ENCODE measurements around the gene FOXK1.
A peak's percentile ranks its signal among the peaks of the same experiment; 100 is the strongest.

Gene FOXK1

DNA sequence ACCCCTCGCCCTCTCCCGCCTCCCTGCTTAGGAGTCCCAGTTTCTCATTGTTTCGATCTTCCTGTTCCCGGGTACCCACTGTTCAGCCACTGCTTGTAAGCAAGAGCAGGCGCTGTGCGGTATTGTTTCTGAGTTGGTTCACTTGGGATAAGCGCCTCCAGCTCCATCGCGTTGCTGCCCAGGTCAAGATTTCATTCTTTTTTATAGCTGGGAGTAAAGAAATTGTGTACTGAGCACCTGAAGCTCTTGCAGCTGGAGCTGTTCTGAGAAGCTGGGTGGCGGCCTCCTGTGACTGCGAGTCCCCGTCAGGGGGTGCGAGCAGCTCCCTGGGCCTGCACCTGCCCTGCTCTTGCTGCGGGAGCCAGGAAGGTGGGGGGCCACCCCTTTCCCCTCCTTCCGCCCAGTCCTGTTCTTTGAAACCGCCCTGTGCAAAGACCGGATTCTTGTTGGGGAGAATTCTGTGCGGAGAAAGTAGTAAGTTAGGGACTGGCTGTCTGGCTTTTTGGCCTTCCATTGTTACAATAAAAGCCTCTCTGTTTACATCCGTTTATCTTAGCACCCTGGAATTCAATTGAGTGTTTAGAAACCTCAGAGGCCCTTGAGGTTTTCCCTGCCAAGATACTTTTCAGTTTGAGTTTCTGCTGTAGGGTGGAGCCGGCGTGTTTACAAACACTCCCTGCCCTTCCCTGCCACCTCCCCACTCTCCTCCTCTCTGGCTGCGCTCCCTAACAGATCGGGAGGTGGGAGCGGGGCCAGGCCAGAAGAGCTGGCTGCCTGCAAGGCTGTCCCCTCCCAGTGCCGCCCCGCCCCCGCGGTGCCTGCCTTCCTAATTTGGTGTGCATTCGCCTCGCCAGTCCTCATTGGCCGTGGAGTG is 62.5 kb downstream of the FOXK1 start:
- Mint-ChIP-seq H3K9me3 (no peaks in the 10 kb centered on the region), H3K4me3 (peak overlapping the region; percentile 81), H3K27me3 (no peaks in the 10 kb centered on the region), H3K36me3 (peaks cover 49% of the 10 kb centered on the region), H3K27ac (peak overlapping the region; percentile 98), H3K4me1 (peaks cover 81% of the 10 kb centered on the region)
- CTCF ChIA-PET, result interaction anchor here (1.0 kb wide), 1 partner anchor 20 kb away, joined by 3 read pairs; no protein-coding TSS in a partner anchor
- DNase-seq, result peak; percentile 86

DNA sequence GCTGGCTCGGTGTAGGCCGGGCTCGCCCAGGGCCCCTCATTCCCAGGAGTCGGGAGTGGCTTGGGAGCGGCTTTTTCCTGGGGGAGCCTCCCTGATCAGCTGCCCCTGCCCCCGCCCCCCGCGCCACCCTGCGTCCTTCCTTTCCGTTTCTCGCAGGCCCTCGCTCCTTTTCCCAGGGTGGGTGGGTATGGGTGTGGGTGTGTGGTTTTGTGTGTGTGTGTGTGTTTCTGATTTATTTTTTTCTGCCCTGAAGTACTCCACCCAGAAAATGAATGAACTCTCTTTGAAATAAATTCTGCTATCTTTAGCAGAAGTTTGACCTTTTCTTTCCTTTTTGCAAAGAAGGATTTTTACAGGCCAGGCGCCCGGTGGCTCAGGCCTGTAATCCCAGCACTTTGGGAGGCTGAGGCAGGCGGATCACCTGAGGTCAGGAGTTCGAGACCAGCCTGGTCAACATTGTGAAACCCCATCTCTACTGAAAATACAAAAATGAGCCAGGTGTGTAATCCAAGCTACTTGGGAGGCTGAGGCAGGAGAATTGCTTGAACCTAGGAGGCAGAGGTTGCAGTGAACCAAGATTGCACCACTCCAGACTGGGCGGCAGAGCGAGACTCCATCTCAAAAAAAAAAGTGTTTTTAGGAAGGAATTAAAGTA is 63.3 kb downstream of the FOXK1 start:
- Mint-ChIP-seq H3K9me3 (no peaks in the 10 kb centered on the region), H3K27ac (peak overlapping the region; percentile 98), H3K4me1 (peaks cover 77% of the 10 kb centered on the region), H3K36me3 (peaks cover 49% of the 10 kb centered on the region), H3K27me3 (no peaks in the 10 kb centered on the region), H3K4me3 (peak overlapping the region; percentile 81)
- DNase-seq, result no peak
- CTCF ChIA-PET, result interaction anchor here (0.7 to 1.6 kb wide), 3 partner anchors 10 to 134 kb away, joined by 3 to 6 read pairs (median 5); no protein-coding TSS in a partner anchor

DNA sequence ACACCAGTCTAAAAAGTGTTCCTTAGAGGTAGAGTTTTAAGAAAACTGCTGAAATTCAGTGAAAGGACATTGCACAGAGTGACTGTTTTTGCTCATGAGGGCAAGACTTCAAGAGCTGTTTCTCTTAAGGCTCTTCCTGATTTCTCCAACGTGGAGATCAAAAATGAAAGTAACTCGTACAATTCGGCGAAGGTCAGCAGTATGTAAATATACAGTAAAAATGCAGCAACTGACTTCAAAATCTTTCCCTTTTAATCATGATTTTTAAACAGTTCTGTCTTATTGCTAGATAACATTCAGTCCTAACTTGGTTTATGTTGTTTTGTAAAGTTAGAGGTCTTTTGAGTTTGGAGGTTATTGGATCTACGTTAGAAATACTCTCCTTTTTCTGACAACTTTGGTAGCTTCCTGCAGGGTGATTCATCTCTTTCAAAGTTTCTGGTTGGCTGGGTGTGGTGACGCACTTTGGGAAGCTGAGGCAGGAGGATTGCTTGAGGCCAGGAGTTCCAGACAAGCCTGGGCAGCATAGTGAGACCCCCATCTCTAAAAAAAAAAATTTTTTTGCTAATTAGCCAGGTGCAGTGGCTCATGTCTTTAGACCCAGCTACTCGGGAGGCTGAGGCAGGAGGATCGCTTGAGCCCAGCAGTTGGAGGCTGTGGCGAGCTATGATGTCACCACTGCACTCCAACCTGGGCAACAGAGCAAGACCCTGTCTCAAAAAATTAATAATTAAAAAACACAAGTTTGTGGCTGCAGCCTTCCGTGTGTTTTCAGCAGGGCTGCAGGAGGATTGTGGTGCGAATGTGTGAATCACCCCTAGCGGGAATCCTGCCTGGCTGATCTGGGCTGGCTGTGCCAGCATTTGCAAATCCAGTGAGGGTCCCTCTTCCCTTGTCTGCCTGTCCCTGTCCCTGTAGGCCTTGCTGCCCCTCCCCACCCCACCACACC is 64.2 kb downstream of the FOXK1 start:
- peak; percentile 52 for DNase-seq
- Mint-ChIP-seq H3K4me1 (peaks cover 74% of the 10 kb centered on the region), H3K36me3 (peaks cover 49% of the 10 kb centered on the region), H3K27me3 (no peaks in the 10 kb centered on the region), H3K27ac (peak overlapping the region; percentile 98), H3K4me3 (peak overlapping the region; percentile 81), H3K9me3 (no peaks in the 10 kb centered on the region)
- CTCF ChIA-PET, result interaction anchor here (0.7 to 1.6 kb wide), 3 partner anchors 11 to 135 kb away, joined by 3 to 6 read pairs (median 5); no protein-coding TSS in a partner anchor

DNA sequence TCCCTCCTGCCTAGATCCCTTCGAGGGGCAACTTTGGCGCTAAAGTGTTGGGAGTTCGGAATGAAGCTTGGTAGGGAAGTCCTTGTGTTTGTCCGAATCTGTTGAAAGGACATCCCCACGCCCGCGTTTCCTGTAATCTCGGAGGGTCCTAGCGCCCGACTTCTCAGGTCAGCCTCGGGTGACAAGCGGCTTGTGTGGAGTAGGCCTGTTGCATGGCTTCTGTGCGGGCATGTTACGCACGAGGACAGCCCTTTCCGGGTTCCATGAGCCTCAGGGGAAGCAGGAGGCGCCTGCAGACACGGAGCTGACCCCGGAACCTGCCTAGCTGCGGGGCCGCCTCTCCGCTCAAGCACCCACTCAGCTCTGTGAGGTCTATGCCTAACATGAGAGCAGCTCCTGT is 64.9 kb downstream of the FOXK1 start:
- peaks cover 44% of the 10 kb centered on the region for H3K36me3 Mint-ChIP-seq
- no peaks in the 10 kb centered on the region for H3K27me3 Mint-ChIP-seq
- no peaks in the 10 kb centered on the region for H3K9me3 Mint-ChIP-seq
- H3K4me1 Mint-ChIP-seq, result peaks cover 69% of the 10 kb centered on the region
- H3K4me3 Mint-ChIP-seq, result peak overlapping the region; percentile 46
- CTCF ChIA-PET, result no interaction called here
- H3K27ac Mint-ChIP-seq, result peak overlapping the region; percentile 98
- no peak for DNase-seq

DNA sequence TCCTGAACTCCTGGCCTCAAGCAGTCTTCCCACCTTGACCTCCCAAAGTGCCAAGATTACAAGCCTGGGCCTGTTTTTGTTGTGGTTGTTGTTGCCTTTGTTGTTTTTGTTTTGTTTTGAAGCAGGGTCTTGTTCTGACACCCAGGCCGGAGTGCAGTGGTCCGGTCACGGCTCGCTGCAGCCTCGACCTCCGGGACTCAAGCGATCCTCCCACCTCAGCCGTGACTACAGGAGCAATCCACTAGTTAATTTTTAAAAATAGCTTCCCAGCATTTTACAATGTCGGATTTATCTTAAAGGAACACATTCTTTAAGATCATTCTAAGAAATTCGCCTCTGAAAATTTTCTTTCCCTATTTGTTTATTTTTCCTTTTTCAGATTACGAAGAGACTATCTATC is 65.7 kb downstream of the FOXK1 start:
- H3K9me3 Mint-ChIP-seq, result no peaks in the 10 kb centered on the region
- CTCF ChIA-PET, result no interaction called here
- no peak overlapping the region for H3K4me3 Mint-ChIP-seq
- peaks cover 66% of the 10 kb centered on the region for H3K4me1 Mint-ChIP-seq
- H3K36me3 Mint-ChIP-seq, result peaks cover 38% of the 10 kb centered on the region
- H3K27me3 Mint-ChIP-seq, result no peaks in the 10 kb centered on the region
- no peak for DNase-seq
- H3K27ac Mint-ChIP-seq, result peak overlapping the region; percentile 76

DNA sequence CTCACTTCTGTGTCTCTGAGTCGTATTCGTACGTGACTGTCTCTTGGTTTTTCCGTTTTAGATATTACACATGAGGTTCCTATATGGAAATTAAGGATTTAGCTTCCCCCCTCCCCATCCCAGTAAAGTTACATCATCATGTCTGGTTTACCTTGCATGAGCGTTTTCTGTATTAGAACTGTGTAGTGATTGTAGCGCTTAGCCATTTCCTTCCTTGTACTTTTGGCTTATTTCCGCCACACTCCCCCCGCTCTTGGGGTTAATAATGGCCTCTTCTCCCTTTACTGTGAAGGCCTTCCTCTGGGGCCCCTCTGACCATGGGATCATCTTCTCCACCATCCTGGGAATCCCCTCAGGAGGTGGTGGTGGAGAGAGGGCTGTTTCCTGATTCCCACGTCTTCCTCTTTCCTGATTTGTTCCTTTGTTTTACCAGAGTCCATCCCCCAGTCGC is 66.2 kb downstream of the FOXK1 start:
- no peak overlapping the region for H3K4me3 Mint-ChIP-seq
- peaks cover 66% of the 10 kb centered on the region for H3K4me1 Mint-ChIP-seq
- peak overlapping the region; percentile 76 for H3K27ac Mint-ChIP-seq
- peaks cover 39% of the 10 kb centered on the region for H3K36me3 Mint-ChIP-seq
- no peaks in the 10 kb centered on the region for H3K27me3 Mint-ChIP-seq
- CTCF ChIA-PET, result interaction anchor here (1.2 kb wide), 1 partner anchor 141 kb away, joined by 3 read pairs; no protein-coding TSS in a partner anchor
- no peaks in the 10 kb centered on the region for H3K9me3 Mint-ChIP-seq
- DNase-seq, result no peak

DNA sequence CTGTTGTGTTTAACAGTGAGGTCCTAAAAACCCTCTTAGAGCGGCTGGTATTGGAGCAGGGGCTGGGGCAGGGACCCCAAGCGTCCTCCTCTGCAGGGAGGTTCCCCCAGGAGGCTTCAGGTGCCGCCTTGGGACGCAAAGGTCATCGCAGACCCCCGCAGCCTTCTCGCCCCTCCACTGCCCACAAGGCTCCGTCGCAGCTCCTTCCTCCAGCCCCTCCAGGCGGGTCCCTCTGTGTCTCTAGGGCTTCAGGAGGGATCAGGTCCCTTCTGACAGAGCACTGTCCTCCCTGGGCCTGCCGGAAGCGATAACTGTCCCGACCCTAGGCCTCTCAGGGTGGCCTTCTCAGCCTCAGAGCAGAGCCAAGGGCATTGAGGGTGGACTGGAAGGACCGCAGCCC is 67.3 kb downstream of the FOXK1 start:
- H3K27me3 Mint-ChIP-seq, result no peaks in the 10 kb centered on the region
- H3K4me3 Mint-ChIP-seq, result no peak overlapping the region
- H3K36me3 Mint-ChIP-seq, result peaks cover 36% of the 10 kb centered on the region
- H3K9me3 Mint-ChIP-seq, result no peaks in the 10 kb centered on the region
- H3K27ac Mint-ChIP-seq, result no peak overlapping the region
- peaks cover 62% of the 10 kb centered on the region for H3K4me1 Mint-ChIP-seq
- no peak for DNase-seq
- CTCF ChIA-PET, result interaction anchor here (0.8 to 1.2 kb wide), 2 partner anchors 25 to 142 kb away, joined by 3 read pairs; no protein-coding TSS in a partner anchor

DNA sequence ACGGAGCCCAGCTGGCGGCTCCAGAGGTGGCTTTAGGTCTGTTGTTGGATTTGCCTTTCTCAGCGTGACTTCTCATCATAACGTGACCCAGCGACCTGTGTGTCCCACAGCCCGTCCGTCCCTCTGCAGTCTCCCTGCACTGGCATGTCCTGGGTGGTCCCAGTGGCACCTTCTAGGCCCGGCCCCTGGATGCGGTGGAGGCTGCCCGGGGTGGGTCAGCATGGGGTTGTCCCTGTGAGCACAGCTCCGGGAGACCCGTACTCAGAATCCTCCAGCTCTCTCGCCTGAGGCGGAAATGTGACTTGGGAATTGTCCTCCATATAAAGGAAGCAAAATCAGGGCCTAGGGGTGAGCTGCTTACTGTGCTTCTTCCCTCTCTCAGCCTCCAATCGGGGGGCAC is 67.7 kb downstream of the FOXK1 start:
- no peak for DNase-seq
- Mint-ChIP-seq H3K27ac (no peak overlapping the region), H3K4me1 (peaks cover 57% of the 10 kb centered on the region), H3K36me3 (peaks cover 37% of the 10 kb centered on the region), H3K4me3 (no peak overlapping the region), H3K27me3 (no peaks in the 10 kb centered on the region), H3K9me3 (no peaks in the 10 kb centered on the region)
- CTCF ChIA-PET, result interaction anchor here (0.8 kb wide), 1 partner anchor 25 kb away, joined by 3 read pairs; no protein-coding TSS in a partner anchor

DNA sequence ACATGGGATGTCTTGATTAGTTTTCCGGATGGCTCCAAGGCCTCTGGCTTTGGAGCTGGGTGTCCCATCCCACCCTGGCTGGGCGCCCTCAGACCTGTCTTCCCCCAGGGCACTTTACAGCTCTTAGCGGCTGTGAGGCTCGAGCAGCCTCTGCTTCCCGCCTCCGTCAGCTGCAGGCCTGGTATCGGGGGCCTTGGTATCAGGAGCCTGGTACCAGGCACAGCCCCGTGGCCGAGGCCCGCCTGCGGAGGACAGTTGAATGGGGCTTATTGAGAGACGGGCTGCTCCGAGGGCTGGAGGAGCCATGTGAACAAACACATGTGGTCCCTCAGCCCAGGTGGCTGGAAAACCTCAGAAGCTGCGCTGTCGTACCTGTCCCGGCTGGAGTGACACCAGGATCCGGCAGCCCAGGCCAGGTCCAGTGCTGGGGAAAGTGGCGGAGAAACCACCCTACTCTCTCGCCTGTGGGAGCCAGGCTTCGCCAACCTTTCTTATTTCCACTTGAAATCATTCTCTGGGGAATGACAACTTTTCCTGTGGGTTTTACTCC is 69.4 kb downstream of the FOXK1 start:
- peaks cover 43% of the 10 kb centered on the region for H3K4me1 Mint-ChIP-seq
- no peak overlapping the region for H3K27ac Mint-ChIP-seq

DNA sequence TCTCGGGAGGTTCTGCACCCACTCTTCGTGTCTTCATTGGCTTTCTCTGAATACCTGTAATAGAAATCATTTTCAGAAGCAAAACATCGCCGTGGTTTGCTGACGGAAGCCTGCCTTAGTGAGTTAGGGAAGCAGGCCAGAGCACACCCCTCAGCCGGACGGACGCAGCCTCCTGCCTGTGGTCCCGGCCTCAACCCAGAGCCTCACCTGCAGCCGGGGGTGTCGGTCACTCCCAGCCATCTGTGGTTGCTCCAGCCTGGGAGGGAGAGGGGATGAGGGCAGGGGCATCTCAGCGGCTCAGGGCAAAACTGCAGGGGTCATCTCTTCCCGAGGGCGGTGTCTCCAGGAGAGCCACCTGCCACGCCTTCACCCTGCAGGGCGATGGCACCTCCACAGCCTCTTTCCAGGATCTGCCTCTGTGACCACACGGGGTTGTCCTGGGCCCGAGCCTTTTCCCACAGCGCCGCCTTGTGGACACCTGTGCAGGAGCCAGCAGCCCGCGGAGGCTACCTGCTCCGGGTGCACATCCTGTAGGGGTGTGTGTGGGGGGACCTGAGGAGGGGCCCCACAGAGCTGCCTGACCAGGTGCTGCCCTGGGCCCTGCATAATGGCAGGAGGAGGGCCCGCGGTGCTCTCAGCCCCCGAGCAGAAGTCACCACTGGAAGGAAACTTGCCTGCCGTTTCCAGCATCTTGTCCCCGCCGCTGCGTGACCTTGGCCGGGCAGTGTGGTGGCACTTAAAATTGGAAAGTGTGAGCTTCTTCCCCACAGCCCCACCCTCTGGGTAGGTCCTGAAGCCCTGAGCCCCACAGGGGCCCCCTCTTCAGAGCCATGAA is 71.7 kb downstream of the FOXK1 start:
- CTCF ChIA-PET, result interaction anchor here (0.6 to 2.1 kb wide), 6 partner anchors 18 to 1531 kb away, joined by 3 to 9 read pairs (median 3); no protein-coding TSS in a partner anchor
- Mint-ChIP-seq H3K4me3 (no peak overlapping the region), H3K9me3 (no peaks in the 10 kb centered on the region), H3K4me1 (peaks cover 19% of the 10 kb centered on the region), H3K27ac (peak overlapping the region; percentile 58), H3K36me3 (peaks cover 25% of the 10 kb centered on the region), H3K27me3 (no peaks in the 10 kb centered on the region)
- peak; percentile 91 for DNase-seq

More for the DNA sequence above, 69.4 kb downstream of the FOXK1 start:
- H3K9me3 Mint-ChIP-seq, result no peaks in the 10 kb centered on the region
- CTCF ChIA-PET, result interaction anchor here (0.6 to 1.8 kb wide), 2 partner anchors 17 to 142 kb away, joined by 4 to 5 read pairs; no protein-coding TSS in a partner anchor
- H3K4me3 Mint-ChIP-seq, result no peak overlapping the region
- no peaks in the 10 kb centered on the region for H3K27me3 Mint-ChIP-seq
- DNase-seq, result no peak
- H3K36me3 Mint-ChIP-seq, result peaks cover 35% of the 10 kb centered on the region

DNA sequence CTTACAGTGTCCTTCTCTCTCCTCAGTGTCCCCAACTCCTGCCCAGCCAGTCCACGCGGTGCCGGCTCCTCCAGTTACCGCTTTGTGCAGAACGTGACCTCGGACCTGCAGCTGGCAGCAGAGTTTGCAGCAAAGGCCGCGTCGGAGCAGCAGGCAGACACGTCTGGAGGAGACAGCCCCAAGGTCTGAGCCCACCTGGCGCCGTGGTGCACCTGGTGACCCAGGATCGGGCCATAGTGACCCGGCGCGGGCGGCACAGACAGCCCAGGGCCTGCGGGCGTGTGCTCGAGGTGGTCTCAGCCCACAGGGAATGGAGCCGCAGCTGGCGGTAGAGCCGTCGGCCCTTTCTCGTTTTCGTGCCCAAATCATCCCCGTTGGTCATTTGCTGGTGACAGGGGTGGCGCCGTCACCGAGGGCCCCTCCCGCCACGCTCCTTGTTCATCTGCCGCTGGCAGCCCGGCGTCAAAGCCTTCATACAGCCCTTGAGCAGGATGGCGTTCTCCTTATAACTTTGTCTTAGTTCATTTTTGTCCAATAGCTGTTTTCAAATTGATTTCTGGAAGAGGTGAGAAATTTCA is 72.4 kb downstream of the FOXK1 start:
- no peak overlapping the region for H3K27ac Mint-ChIP-seq
- no peaks in the 10 kb centered on the region for H3K9me3 Mint-ChIP-seq
- H3K27me3 Mint-ChIP-seq, result no peaks in the 10 kb centered on the region
- H3K4me1 Mint-ChIP-seq, result peaks cover 16% of the 10 kb centered on the region
- no peak for DNase-seq
- no peak overlapping the region for H3K4me3 Mint-ChIP-seq
- H3K36me3 Mint-ChIP-seq, result peaks cover 21% of the 10 kb centered on the region
- CTCF ChIA-PET, result interaction anchor here (0.6 to 2.1 kb wide), 6 partner anchors 18 to 1531 kb away, joined by 3 to 9 read pairs (median 3); no protein-coding TSS in a partner anchor

DNA sequence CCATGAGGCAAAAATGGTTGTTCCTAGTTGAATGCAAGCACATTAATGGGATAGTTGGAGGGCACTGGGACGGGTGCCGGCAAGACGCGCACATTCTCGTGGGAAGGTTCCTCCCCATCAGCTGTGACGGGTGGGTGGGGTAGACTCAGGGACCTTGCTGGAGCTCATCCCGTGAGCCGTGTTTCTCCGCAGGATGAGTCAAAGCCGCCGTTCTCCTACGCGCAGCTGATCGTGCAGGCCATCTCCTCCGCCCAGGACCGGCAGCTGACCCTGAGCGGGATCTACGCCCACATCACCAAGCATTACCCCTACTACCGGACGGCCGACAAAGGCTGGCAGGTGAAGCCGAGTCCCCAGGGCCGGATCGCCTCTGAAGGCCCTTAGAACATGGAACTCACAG is 73.0 kb downstream of the FOXK1 start:
- Mint-ChIP-seq H3K4me3 (no peak overlapping the region), H3K4me1 (peaks cover 16% of the 10 kb centered on the region), H3K9me3 (no peaks in the 10 kb centered on the region), H3K27me3 (no peaks in the 10 kb centered on the region), H3K27ac (no peak overlapping the region), H3K36me3 (peaks cover 26% of the 10 kb centered on the region)
- CTCF ChIA-PET, result interaction anchor here (0.7 to 2.1 kb wide), 6 partner anchors 17 to 145 kb away, joined by 3 to 9 read pairs (median 3); no protein-coding TSS in a partner anchor
- no peak for DNase-seq
